Fibroblast of lung (primary cell): ENCODE results near the gene HCST. TPM values are rescaled to one million over a fixed set of nuclear protein-coding genes. Genes with fewer than 3 reads are reported as not detected.
A peak's percentile ranks its signal among the peaks of the same experiment; 100 is the strongest.

Experiments used
- DNase-seq, 2 donors: peaks; one replicate each; pipeline versions ENCODE4 v3.0.0 to v3.0.0-alpha.2; 2010; ENCODE audit warnings: low read depth in 2 of 2
- H2AFZ ChIP-seq: 2 replicates; pipeline ENCODE4 v1.5.1; 2012; ENCODE audit warnings: low read length, control low read depth, inconsistent platforms
- H3K27ac ChIP-seq: 2 replicates; pipeline ENCODE4 v1.5.1; 2011; ENCODE audit warnings: low read length, control low read depth; ENCODE audit not compliant: insufficient read depth
- H3K27me3 ChIP-seq: 2 replicates; pipeline ENCODE4 v1.5.1; 2011; ENCODE audit warnings: mild to moderate bottlenecking, low read length; ENCODE audit not compliant: control insufficient read depth, insufficient read depth
- H3K36me3 ChIP-seq: 2 replicates; pipeline ENCODE4 v1.5.1; 2011; ENCODE audit warnings: low read length; ENCODE audit not compliant: control insufficient read depth, insufficient read depth
- H3K4me1 ChIP-seq: 2 replicates; pipeline ENCODE4 v1.5.1; 2011; ENCODE audit warnings: low read length; ENCODE audit not compliant: control insufficient read depth, insufficient read depth; ENCODE audit errors: extremely low read depth
- H3K4me2 ChIP-seq: 2 replicates; pipeline ENCODE4 v1.5.1; 2011; ENCODE audit warnings: low read length, control low read depth; ENCODE audit not compliant: insufficient read depth; ENCODE audit errors: extremely low read depth
- H3K4me3 ChIP-seq, 4 experiments: fragments of 200-600 bp in 1 of 4; sonication (generic) in 1 of 4; replicated peaks in 1 of 4; 2 replicates each; pipeline ENCODE4 v1.5.1; 2011 to 2016; ENCODE audit warnings: low read length in 4 of 4, low read depth in 3 of 4, mild to moderate bottlenecking in 3 of 4, control low read depth in 2 of 4, inconsistent platforms in 1 of 4, mixed read lengths in 1 of 4; ENCODE audit not compliant: insufficient read depth in 1 of 4; ENCODE audit errors: control extremely low read depth in 1 of 4
- H3K79me2 ChIP-seq: 2 replicates; pipeline ENCODE4 v1.5.1; 2012; ENCODE audit warnings: mild to moderate bottlenecking, low read length, inconsistent platforms; ENCODE audit not compliant: control insufficient read depth, insufficient read depth
- H3K9ac ChIP-seq: 2 replicates; pipeline ENCODE4 v1.5.1; 2011; ENCODE audit warnings: mild to moderate bottlenecking, low read length, control low read depth; ENCODE audit not compliant: insufficient read depth
- H3K9me3 ChIP-seq: 2 replicates; pipeline ENCODE4 v1.5.1; 2012; ENCODE audit warnings: low read depth, low read length; ENCODE audit not compliant: control insufficient read depth, insufficient read depth
- H4K20me1 ChIP-seq: 2 replicates; pipeline ENCODE4 v1.5.1; 2011; ENCODE audit warnings: low read length; ENCODE audit not compliant: control insufficient read depth, insufficient read depth; ENCODE audit errors: extremely low read depth
- CTCF ChIP-seq, 2 donors: IDR thresholded peaks in 1 of 2; conservative IDR thresholded peaks in 1 of 2; 1 replicate in 1 of 2; 2 replicates in 1 of 2; pipeline ENCODE4 v1.5.1; 2011 to 2012; ENCODE audit warnings: low read length in 2 of 2, control low read depth in 1 of 2, inconsistent platforms in 1 of 2, low read depth in 1 of 2, mild to moderate bottlenecking in 1 of 2
- EZH2 ChIP-seq: IDR thresholded peaks from 2 replicates; pipeline ENCODE4 v1.5.1; 2012; ENCODE audit warnings: low read length, control low read depth, mild to moderate bottlenecking; ENCODE audit errors: missing control alignments
- polyA plus RNA-seq, 2 donors: library from polyadenylated mRNA; depleted of rRNA in 1 of 2; stranded (reverse) in 1 of 2; unstranded in 1 of 2; fragments of >200 nt; gene quantifications; 2 replicates each; pipeline ENCODE4 v1.2.1, GENCODE V29; 2011 to 2012; ENCODE audit warnings: missing spikeins in 1 of 2
- total RNA-seq: library from RNA; depleted of rRNA; stranded (reverse); fragments of >200 nt; gene quantifications from 2 replicates; pipeline ENCODE4 v1.2.1, GENCODE V29; 2014

Gene HCST
- total and polyA plus RNA-seq, 2 donors (not counting 1 experiment from before 2014, with no cell fraction given) = 0.14 to 2.0 TPM

- no peak overlapping the region for H3K4me3 ChIP-seq
- H3K27me3 ChIP-seq = no peaks in the 10 kb centered on the region
- no peaks in the 10 kb centered on the region for H3K36me3 ChIP-seq
- no peaks in the 10 kb centered on the region for H3K4me1 ChIP-seq
- no peak overlapping the region for H3K4me2 ChIP-seq
- H3K9ac ChIP-seq = no peak overlapping the region
- no peaks in the 10 kb centered on the region for H3K9me3 ChIP-seq
- TF ChIP-seq EZH2 (no peak), CTCF (conservative IDR thresholded peaks at IDR 0.05 in 1 of 2, IDR thresholded peaks at IDR 0.05 in 1 of 2; ENCODE audit: low read depth in 1 of 2, low read length in 2 of 2) (no peak)
- H3K27ac ChIP-seq = no peak overlapping the region
- DNase-seq = no peak
- H3K79me2 ChIP-seq = no peaks in the 10 kb centered on the region
- H4K20me1 ChIP-seq = no peaks in the 10 kb centered on the region
- H2AFZ ChIP-seq = no peak overlapping the region
Measured at GRCh38 chr19:35879068-35879467, 23.3 kb upstream of the HCST start.

DNA sequence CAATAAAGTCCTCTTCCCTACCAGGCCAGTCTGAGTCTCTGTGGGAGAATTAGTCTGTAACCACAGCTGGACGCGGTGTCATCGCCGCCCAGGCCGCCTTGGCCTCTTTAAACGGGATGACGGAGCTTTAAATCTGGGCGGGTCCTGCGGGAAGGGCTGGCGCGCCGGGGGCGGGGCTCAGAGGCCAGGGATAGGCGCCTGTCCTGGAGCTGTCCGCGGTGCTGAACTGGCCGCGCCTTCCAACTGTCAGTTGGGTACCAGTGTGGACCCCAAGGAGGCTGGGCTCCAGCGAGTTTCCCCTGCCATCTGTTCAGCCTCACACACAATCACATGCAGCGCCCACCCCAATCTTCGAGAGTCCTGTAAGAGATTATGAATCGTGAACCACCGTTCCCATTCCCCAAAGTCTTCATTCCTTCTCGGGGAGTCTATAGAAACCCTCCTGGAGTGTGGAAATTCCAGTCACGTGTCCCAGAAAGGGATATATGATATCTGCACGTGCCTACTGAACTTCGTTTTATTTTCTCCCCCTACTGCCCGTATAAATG is 22.5 kb upstream of the HCST start:
- no peaks in the 10 kb centered on the region for H3K36me3 ChIP-seq
- H3K4me3 ChIP-seq = no peak overlapping the region
- H3K4me1 ChIP-seq = no peaks in the 10 kb centered on the region
- no peak for TF ChIP-seq CTCF (conservative IDR thresholded peaks at IDR 0.05 in 1 of 2, IDR thresholded peaks at IDR 0.05 in 1 of 2; ENCODE audit: low read depth in 1 of 2, low read length in 2 of 2)
- TF ChIP-seq EZH2 = no peak
- H3K79me2 ChIP-seq = no peaks in the 10 kb centered on the region
- no peak overlapping the region for H3K4me2 ChIP-seq
- H3K9me3 ChIP-seq = no peaks in the 10 kb centered on the region
- no peaks in the 10 kb centered on the region for H4K20me1 ChIP-seq
- no peak overlapping the region for H3K27ac ChIP-seq
- H3K27me3 ChIP-seq = no peaks in the 10 kb centered on the region
- H2AFZ ChIP-seq = no peak overlapping the region
- DNase-seq = peak; percentile 85 to 88
- no peak overlapping the region for H3K9ac ChIP-seq

DNA sequence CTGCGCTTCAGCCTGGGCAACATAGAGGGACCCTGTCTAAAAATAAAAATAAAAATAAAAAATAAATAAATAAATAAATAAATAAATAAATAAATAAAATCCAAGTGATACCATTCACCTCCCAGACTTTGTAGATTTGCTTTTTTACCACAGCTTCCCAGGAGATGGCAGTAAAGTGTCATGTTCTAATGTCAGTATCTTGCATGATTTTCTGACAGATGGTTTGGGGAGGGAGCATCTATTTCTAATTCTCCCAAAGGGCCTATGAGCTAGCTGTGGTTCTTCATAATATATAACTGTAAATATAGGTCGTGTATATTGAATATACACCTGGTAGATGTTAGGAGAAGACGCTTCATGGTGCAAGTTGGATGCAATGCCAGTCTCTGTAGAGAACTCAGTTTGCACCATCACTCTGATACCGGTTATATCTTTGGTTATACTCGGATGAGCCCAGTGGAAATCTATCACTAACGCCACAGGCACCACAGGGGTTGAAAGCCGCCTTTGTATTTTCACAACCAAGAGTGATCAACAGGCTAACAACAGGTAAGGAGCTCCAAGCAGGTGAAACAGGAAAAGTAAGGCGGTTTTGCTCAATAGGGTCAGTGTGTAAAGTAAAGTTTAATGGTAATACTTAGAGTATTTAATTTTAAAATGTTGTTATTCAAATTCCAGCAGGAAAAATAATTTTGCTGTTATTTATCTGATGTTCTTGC is 20.1 kb upstream of the HCST start:
- H3K79me2 ChIP-seq = no peaks in the 10 kb centered on the region
- no peak overlapping the region for H3K4me2 ChIP-seq
- H3K4me1 ChIP-seq = no peaks in the 10 kb centered on the region
- no peaks in the 10 kb centered on the region for H3K9me3 ChIP-seq
- H3K27ac ChIP-seq = no peak overlapping the region
- peak; percentile 65 to 87 for DNase-seq
- TF ChIP-seq CTCF (conservative IDR thresholded peaks at IDR 0.05 in 1 of 2, IDR thresholded peaks at IDR 0.05 in 1 of 2; ENCODE audit: low read depth in 1 of 2, low read length in 2 of 2) (peak; percentile 43 to 53), EZH2 (no peak)
- no peak overlapping the region for H3K9ac ChIP-seq
- no peaks in the 10 kb centered on the region for H3K27me3 ChIP-seq
- no peak overlapping the region for H3K4me3 ChIP-seq
- H2AFZ ChIP-seq = no peak overlapping the region
- no peaks in the 10 kb centered on the region for H3K36me3 ChIP-seq
- H4K20me1 ChIP-seq = no peaks in the 10 kb centered on the region
